ENCODE results near the gene FNDC11.

Gene FNDC11

DNA sequence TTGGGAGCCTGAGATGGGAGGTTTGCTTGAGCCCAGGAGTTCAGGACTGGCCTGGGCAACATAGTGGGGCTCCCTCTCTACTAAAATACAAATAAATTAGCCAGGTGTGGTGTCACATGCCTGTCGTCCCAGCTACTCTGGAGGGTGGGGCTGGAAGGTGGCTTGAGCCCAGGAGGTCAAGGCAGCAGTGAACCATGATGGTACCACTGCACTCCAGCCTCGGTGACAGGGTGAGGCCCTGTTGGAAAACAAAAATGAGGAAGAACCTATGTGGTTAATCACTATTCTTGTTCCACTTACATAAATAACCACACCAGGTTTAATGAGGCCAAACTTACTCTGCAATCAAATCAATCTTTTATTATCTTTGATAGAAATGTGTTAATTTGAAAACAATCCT lies 28.0 kb upstream of the FNDC11 start:
- no peak for DNase-seq

DNA sequence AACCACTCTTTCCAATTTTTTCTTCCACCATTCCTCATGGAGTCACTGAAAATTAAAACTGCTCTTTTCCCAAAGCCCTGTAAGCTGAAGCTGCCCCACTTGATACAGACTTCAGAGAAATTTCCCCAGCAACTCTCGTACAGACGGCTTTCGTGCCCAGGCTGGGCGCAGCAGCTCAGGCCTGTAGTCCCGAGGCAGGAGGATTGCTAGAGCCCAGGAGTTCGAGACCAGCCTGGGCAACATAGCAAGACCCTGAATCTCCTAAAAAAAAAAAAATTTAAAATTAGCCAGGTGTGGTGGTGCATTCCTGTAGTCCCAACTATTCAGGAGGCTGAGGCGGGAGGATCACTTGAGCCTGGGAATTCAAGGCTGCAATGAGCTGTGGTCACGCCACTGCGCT lies 26.8 kb upstream of the FNDC11 start:
- no peak for DNase-seq

DNA sequence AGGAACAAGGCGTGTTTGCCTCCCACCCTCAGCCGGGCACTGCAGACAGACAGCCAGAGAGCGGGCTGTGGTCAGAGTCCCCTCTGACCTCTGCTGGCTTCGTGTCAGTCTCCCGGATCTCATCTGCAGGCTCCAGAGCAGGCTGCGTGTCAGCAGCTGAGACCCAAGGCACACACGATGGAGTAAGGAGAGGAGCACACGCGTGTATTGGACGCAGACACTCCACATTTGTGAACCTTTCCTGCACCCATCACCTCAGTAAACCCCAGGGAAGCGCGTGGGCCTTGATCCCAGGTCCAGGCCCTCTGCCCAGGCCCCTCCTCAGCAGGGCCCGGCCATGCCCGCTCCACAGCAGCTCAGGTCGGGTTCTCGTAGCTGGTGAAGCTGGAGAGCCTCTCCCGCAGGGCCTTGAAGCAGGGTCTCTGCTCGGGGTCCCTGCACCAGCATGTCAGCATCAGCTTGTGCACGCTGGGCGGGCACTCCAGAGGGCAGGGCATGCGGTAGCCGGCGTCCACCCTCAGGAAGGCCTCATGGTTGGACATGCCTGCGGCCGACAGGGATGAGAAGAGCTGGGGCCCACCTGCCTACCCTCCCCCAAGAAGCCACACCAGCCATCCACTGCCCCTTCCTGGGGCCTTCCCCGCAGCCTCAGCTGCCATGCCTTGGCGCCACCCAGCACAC lies 24.6 kb upstream of the FNDC11 start:
- no peak for DNase-seq

DNA sequence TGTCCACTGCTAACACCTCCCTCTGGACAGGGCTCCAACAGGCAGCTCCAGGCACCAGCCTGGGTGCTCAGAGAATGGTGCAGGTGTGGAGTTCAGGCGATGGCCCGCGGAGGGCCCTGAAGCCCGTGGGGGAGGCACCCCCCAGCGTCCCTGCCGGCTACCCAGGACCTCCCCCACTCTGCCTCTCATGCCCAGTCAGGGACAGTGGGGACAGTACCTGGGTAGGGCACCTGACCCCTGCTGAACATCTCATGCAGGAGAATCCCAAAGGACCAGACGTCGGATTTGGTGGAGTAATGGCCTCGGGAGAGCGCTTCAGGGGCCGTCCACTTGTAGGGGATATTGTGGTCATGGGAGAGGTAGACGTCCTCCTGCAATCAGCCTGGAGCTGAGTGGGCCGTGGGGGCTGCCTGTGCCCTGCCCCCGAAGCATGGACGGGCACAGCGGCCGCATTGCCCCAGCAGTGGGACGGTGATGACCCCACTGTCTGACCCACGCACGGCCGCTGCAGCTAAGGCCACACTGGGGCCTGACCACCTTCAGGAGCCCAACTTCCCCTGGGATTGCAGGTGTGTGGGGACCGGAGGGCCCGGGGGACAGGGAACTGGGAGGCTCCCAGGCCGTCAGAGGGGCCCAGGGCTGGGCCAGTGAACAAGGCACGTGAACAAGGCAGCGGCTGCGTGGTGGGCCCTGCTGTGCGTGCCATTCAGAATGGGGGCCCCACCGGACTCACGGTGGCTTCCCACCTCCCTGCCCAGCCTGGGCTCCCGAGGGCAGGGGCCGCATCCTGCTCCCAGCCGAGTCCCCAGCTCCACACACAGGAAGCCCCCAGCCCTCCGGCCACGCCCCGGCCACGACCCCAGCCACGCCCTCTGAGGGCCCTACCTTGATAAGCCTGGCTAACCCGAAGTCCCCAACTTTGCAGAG lies 23.8 kb upstream of the FNDC11 start:
- no peak for DNase-seq

DNA sequence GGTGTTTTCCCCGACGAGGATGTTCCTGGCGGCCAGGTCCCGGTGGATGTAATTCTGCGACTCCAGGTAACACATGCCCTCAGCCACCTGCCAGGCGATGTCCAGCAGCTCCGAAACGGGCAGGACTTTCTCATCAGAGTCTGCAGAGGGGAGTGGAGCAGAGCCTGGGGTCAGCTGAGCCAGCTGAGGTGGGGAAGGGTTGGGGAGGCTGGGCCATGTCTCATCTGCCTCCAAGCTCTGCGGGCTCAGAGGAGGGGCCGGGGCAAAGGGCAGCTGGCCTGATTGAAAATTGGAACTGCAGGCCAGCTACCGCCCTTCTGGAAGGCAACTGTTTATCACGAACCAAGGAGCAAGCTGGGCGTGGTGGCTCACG lies 23.2 kb upstream of the FNDC11 start:
- no peak for DNase-seq

DNA sequence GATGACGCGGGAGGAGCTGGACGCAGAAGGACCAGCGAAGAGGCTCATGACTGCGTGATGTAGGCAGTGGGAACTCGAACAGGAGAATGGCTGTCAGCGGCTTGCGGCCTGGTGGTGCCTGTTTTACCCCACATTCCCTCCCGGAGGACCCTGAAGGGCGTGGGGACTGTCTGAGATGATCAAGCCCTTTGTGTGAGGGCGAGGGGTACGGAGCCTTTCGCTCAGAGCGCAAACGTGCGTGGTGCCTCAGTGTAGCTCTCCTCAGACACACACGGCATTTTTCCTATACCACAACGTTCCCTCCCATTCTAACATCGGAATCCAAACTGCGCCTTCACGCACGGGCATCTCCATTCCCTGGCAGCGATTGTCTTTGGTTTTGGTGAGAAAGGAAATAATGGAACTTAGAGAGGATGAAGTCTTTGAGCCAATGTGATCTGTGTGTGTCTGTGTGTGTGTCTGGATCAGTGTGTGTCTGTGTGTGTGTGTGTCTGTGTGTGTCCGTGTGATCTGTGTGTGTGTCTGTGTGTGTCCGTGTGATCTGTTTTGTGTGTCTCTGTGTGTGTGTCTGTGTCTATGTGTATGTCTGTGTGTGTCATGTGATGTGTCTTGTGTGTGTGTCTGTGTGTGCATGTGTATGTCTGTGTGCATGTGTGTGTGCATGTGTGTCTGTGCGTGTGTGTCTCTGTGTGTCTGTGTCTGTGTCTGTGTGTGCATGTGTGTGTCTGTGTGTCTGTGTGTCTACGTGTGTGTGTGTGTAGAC lies 22.1 kb upstream of the FNDC11 start:
- no peak for DNase-seq

DNA sequence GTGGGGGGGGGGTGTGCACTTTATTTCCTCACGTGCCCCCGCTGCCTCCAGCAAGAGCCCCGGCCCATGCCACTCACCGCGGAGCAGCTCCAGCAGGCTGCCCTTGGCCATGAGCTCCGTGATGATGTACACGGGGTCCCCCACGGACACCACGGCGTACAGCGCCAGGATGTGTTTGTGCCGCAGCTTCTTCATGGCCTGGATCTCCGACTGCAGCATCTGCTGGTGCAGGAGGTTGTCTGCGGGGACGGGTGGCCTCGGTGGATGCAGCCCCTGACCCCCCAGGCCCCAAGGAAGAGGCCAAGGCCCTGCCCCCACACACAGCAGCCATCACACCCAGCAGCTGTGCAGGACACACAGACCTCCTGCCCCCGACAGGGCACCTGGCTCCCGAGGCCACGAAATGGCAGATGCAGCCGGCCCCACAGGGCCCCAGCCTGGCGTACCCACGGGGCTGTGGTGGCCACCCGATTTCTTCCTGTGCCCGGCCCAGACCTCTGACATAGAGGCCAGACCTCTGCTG lies 21.4 kb upstream of the FNDC11 start:
- DNase-seq = no peak

DNA sequence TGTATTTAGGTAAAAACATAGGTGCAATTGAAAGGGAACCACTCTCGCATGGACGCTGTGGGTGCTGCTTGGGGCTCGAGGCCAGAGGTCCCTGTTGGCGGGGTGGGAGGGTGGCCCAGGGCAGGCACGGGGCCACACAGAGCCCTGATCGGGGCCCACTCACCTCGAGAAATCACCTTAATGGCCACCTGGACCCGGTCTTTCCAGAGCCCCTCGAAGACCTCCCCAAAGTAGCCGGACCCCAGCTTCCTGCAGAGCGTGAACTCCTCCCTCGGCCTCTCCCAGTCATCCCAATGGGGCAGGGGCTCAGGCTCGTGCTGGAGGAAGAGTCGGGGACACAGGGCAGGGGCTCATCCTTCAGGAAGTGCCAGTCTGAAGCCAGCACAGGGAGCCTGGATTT lies 20.6 kb upstream of the FNDC11 start:
- no peak for DNase-seq

DNA sequence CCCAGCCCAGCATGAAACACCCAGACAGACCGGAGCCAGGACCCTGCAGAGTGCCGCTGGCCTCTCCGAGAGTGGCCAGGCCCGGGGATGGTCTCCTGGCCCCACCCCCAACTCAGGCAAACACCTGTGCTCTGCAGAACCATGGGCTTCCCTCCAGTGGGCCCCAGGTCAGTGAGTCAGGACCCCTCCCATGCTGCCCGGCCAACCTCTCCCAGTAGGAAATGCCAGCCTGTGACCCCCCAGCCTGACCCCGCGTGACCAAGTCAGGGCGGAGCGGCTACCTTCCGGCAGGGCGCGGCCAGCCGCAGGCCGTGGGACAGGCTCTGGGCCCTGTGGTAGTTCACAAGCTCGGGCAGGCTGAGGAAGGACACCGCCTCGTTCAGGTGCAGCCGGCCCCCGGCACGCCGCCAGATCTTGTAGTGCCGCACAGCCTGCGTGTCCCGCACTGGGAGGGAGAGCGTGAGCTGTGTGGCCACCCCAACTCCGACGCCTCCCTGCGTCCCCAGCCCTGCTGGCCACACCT lies 20.0 kb upstream of the FNDC11 start:
- DNase-seq = no peak

DNA sequence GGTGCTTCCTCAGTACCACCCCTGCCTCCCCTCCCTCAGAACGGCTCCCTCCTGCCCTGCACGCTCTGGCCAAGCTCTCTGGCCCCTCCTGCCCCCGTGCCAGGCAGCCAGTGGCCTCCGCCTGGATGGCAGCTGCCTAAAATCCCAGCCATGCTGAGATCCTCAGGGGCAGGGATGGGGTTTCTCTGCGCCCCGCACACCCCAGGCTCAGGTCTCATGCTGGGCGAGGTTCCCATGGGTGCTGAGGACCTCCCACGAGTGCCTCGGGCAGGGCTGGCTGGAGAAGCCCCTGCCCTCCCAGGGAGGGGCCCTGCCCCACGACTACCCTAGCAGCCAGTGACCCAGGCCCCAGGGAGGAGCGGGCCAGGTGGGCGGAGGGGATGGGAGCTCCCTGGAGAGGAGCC lies 19.5 kb upstream of the FNDC11 start:
- no peak for DNase-seq

DNA sequence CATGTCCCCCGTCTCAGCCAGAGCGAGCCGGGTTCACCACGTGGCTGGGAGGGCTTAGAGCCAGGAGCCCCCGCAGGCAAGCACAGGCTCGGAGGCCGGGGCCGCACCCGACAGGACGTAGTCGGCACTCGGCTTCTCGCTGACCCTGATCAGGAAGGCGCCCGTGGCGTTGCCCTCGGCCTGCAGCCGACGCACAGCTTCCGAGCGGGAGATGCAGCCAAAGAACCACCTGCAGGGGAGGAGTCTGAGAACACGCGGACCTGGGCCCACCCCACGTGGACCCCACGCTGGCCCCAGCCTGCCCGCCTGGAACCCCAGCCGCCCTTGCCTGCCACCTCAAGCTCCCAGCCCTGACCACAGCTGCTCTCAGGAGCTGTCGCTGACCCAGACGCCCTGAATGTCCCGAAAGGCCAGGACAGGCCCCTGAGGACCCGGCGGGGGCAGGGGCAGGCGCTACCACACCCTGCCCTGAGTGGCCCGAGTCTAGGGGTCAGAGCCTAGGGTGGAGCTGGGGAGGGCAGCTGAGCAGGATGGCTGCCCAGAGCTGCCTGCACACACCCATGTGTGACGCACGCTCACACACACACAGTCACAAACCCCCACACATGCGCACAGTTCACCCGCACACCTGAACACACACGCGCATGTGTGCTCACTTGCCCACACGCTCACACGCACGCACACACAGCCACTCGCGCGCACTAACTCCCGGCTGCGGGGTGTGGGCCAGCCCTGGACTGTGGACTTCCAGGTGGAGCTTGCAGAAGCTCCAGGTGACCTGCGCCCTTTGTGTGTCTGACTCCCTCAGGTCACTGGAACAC lies 18.9 kb upstream of the FNDC11 start:
- DNase-seq = no peak

DNA sequence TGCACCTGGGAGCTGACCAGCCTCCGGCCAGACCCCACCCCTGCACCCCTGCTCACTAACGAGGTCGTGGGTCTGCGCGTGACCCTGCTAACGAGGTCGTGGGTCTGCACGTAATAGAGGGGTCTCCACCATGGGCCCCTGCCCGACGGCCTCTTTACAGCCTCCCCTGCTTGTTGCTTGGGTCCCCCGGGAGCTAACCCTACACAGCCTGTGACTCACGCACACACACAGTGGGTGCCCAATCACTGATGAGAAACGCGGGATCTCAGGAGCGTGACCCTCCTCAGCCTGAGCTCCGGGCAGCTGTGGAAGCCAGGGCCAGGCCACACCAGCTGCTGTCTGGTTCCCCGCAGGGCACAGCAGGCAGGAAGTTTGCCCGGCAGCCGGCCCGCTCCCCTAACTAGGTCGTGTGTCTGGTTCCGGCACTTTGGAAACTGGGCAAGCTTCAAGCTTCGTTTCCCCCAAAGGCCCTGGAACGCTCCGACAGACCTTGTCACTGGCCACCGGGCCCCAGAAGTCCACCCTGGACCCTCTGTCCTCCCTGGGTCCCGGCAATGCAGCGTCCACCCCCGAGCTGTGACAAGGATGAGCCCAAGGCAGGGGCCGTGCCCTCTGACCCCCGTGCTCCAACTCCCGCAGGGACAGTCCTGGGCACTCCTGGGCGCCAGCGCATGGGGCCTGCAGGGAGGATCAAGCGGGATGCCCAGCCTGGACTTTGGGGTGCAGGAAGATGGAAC lies 17.6 kb upstream of the FNDC11 start:
- DNase-seq = no peak

DNA sequence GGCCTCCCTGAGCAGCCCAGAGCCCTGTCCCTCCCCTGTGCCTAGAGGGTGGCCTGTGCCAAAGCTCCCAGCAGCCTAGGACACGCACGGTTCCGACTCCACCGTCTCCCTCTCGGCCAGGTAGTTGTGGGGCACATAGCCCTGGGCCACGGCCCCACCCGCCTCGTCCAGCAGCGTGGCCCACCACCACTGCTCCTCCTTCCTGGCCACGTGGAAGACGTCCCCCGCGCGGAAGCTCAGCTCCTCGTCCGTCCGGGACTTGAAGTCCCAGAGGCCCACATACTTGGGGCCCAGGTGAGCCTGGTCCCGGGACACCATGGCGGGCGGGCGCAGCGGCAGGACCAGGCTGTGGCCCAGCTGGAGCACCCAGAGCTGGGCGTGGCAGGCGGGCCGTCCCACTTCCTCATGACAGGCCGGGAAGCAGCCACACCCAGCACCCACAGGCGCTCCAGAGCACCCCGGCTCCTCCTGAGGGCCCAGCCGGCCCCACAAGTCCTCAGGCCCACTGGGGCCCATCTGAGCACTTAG lies 16.9 kb upstream of the FNDC11 start, which contains the start of gene PTK6:
Gene PTK6 (minus strand): TSS at position 380 of the 528 bp plus-strand sequence. CDS start 62 bp downstream, at position 318.
- no peak for DNase-seq

DNA sequence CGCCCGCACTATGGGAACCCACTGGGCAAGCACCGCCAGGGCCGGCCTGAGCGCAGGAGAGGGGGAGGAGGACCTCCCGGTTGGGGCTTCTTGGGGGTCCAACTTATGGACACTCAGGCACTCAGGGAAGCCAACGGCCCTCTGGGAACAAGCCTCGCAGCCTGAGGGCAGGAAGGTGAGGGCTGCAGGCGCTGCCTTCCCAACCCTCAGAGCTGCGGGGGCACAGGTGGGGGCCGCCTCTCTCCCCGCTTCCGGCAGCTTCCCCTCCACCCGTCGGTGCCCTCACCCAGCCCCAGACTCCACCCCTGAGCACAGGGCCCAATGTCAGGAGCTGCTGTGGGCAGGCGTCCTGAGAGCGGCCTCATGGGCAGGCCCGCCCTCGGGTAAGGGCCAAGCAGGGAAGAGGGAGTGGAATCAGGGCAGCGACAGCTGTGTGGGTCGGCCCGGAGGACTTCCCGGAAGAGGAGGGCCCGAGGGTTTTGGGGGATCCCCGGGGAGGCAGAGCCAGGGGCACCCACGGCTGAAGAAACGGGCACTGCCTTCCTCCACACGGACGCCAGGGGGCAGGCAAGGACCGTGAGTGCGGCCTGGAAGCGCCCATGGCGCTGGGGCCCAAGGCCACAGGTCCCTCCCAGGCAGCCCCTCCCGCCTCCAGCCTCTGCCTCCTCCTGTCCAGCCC lies 16.3 kb upstream of the FNDC11 start:
- DNase-seq = peak; percentile 72

DNA sequence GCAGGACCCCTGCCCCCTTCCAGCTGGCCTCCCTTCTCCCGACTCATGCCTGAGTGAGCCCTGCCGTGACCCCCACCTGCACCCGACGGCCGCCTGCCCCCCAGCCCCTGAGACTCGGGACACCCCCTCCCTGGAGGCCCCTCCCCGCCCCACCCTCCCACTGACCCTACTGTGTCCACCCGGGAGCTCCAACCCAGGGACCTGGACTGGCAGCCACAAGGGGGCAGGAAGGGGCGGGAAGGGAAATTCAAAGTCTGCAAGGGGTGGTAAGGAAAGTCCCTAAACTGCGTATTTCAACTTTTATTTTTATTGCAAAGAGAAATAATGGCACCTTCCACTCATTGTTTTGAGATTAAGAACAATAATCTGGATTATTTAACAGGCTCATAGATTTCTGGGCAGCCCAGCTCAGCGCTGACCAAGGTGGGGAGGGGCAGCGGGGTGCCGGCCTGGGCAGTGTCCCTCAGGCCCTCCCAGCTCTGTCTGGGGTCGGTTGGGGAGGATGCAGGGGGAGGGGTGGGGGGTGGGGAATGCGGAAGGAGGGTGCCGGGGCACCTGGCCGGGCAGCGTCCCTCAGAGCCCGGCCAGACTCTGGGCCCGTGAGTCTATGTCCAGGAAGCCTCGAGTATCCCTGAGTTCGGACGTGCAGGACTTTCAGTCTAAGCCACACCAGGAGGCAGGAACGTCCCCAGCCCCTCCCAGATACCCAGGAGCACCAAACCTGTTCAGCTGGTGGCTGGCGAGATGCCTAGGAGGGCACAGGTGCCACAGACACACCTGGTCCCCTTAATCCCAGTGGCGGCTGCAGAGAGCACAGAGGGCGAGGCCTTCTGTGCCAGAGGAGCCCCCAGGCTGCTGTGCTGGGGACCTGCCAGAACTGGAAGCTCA lies 15.5 kb upstream of the FNDC11 start:
- DNase-seq = no peak

DNA sequence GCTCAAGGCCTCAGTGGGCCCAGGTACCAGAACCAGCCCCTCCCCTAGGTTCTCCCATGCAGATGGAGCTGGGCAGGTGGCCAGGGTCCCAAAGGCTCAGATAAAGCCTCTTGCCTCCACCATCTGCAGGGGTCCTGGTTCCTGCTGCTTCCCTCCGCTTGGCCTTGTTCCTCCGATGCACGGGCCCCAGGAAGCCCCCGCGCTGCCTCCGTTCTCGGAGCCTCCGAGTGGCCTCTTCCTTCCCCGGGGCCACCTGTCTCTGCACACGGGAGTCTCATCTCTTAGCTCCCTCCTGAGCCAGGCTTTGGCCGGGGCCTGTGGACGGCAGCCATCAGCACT lies 14.9 kb upstream of the FNDC11 start:
- DNase-seq = no peak

DNA sequence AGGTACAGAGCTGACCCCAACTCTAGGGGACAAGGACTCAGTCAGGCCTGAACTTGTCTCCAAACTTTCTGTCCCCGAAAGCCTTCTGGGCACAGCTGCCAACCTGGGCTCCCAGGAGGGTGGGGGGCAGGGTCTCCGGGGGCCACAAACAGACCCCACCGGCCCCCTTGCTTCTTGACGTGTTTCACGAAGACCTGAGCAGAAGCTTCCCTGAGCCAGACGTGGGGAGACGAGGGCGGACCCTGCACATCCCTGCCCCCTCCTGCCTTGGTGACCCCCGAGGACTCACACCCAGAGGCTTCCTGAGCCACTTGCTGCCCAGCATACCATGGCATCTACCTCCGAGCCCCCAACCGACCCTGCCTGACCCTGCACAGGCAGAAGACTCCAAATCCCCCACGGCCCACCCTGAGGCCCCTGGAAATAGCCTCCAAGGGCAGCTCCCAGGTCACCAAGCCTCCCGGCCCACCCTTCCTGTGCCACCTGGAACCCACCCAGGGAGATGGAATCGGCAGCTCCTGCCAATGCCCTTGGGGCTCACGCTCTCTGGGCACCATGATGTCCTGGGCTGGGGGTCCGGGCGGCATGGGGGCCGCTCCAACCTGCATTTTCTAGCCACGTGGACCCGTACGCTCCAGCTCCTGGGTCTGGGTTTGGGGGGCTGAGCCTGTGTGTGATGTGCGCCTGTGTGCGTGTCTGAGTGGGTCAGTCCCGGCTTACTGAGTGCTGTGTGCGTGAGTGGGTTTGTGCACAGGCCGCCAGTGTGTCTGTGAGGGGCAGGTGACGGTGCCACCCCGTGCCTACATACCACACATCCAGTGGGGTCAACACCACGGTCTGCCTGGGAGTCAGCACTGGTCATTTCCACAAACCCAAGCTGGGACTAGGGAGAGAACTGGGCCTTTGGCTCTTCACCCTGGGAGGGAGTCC lies 14.3 kb upstream of the FNDC11 start:
- DNase-seq = no peak

DNA sequence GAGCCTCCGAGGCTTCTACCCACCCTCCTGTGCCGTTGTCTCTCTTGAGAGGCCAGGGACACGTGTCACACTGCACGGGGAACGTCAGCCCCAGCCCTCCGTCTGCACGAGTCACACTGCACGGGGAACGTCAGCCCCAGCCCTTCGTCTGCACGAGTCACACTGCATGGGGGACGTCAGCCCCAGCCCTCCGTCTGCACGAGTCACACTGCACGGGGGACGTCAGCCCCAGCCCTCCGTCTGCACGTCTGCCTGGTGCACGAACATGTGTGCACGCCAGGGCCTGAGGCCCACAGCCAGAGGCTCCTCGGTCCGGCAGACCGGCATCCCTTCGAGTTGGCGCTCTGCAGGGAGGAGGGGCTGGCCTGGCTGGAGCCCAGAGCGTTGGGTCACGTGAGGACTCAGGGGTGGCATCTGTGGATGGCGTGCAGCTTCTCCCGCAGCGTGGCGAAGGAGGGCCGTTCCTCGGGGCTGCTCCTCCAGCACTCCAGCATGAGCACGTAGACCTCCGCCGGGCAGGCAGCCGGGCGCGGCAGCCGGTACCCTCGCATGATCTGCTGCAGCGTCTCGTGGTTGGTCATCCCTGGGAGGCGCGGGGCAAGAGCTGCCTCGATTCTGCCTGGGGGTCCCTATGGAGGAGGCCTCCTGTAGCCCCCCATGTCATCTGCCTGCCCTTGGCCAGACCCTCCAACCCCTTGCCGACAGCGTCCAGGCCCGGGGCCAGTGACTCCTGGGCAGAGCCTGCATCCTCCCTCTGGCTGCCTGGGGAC lies 13.4 kb upstream of the FNDC11 start:
- DNase-seq = peak; percentile 49
